ENCODE results near the gene RSRC1. TPM values are rescaled to one million over a fixed set of nuclear protein-coding genes. Genes with fewer than 3 reads are reported as not detected.
"Not testable (repeated sequence)": the region's sequence is repeated elsewhere in the genome, so short reads cannot be mapped to it uniquely, and the experiment has no call there.

Gene RSRC1
- total RNA-seq, 1 donor from 2014 or later = 24.3 TPM

DNA sequence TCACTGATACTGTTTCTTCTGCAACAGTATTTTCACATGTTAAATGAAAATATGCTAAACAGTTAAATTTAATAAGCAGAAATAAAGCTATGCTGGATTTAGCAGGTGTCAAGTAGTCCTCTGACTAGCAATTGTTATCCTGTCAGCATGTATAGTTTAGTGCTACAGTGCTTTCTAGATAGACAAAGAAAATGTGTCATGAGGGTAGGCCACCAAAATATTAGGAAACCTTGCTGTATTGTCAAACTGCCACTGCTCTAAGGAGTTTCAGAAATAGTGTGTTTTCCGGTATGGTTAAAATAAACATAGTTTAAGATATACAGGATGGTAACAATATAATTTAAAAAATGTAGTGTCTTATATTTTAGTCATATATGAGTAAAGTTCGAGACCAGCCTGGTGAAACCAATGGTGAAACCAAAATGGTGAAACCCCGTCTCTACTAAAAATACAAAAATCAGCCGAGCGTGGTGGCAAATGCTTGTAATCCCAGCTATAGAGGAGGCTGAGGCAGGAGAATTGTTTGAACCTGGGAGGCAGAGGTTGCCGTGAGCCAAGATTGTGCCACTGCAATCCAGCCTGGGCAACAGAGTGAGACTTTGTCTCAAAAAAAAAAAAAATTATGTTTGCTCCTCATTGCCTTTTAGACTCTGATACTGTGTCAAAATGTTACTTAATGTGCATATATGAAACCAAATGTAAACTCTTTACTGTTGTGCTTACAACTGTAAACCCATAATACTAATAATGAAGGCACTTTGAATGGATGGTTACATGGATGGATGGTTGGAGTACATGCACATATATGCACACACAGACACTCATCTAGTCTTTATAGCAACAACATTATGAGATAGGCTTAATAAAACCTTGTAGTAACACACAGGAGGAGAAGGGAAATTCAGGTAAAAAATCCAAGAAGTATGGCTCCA is 204.8 kb downstream of the RSRC1 start:
- no peak for DNase-seq (ENCODE audit: low read depth in 2 of 2)

DNA sequence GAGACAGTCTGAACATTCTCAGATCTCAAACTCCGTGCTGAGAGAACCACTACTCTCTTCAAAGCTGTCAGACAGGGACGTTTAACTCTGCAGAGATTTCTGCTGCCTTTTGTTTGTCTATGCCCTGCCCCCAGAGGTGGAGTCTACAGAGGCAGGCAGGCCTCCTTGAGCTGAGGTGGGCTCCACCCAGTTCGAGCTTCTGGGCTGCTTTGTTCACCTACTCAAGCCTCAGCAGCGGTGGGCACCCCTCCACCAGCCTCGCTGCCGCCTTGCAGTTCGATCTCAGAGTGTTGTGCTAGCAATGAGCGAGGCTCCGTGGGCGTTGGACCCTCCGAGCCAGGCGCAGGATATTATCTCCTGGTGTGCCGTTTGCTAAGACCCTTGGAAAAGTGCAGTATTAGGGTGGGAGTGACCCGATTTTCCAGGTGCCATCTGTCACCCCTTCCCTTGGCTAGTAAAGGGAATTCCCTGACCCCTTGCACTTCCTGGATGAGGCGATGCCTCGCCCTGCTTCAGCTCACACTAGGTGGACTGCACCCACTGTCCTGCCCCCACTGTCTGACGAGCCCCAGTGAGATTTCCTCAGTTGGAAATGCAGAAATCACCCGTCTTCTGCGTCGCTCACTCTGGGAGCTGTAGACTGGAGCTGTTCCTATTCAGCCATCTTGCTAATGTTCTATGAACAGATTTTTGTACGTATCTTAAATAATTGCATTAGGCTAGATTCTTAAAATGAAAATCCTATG is 220.0 kb downstream of the RSRC1 start:
- not testable (repeated sequence) for DNase-seq (ENCODE audit: low read depth in 2 of 2)

DNA sequence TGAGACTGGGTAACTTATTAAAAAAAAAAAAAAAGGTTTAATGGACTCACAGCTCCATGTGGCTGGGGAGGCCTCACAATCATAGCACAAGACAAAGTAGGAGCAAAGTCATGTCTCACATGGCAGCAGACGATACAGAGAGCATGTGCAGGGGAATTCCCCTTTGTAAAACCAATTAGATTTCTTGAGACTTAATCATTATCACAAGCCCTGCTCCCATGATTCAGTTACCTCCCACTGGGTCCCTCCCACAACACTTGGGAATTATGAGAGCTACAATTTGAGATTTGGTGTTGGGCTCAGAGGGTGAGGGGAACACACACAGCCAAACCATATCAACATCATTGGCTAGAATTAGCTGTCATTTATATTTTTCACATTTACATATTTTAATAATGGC is 221.0 kb downstream of the RSRC1 start:
- DNase-seq (ENCODE audit: low read depth in 2 of 2) = no peak

DNA sequence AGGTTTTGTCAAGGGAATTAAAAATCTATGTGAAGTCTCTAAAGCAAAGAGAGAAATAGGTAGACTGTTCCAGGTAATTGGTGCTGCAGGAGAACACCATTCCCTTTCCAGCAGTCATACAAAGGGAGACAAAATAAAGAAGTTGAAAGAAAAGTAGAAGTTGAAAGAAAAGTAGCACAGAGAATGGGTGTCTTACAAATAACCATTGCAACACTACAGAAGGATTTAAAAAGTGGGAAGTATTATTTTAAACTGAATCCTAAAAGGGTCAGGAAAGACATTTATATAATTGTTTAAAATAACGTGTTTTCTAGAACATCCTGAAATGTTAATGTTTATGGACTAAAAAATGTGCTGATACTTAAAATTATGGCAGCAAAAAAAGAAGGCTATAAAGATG is 223.8 kb downstream of the RSRC1 start:
- no peak for DNase-seq (ENCODE audit: low read depth in 2 of 2)

DNA sequence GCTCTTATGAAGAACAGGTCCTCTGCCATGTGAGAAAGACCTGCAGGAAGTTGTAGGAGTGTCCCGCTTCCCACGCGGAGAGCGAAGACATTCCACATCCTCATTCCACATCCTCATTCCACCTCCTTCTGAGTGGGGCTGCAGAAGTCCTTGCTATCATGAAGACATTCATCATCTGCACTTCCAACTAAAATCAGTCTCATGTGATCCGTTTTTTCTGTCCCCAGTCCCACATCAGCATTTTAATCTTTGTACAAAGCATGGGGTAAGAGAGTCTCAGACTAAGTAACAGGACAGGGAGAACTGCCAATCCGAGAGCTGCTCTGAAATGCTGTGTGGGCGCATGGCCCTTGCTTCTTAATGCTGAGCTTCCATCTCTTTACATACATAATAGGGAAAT is 227.2 kb downstream of the RSRC1 start:
- no peak for DNase-seq (ENCODE audit: low read depth in 2 of 2)

DNA sequence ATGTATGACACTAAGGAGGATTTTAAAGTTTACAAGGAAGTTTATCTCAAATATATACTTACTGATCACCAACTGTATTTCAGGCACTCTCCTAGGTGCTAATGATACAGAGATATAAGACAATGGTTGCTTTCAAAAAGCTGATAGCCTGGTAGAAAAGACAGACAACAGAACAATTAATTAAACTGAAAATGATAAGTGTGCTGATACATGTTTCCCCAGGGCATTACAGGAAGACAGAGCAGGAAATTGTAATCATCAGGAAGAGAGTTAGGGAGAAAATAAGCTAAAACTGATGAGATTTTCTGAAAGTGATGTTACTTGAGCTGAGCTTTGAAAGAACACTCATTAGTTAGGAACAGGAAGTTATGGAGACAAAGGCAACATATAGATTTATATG is 229.7 kb downstream of the RSRC1 start:
- no peak for DNase-seq (ENCODE audit: low read depth in 2 of 2)

DNA sequence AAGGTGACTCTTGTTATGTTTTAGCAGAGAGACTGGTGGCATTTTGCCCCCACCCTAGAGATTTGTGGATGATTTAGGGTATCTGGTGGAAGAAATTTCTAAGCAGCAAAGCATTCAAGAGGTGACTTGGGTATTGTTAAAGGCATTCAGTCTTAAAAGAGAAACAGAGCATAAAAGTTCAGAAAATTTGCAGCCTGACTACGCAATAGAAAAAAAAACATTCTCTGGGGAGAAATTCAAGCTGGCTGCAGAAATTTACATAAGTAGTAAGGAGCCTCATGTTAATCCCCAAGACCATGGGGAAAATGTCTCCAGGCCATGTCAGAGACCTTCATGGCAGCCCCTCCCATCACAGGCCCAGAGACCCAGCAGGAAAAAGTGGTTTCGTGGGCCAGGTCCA is 231.1 kb downstream of the RSRC1 start:
- not testable (repeated sequence) for DNase-seq (ENCODE audit: low read depth in 2 of 2)

DNA sequence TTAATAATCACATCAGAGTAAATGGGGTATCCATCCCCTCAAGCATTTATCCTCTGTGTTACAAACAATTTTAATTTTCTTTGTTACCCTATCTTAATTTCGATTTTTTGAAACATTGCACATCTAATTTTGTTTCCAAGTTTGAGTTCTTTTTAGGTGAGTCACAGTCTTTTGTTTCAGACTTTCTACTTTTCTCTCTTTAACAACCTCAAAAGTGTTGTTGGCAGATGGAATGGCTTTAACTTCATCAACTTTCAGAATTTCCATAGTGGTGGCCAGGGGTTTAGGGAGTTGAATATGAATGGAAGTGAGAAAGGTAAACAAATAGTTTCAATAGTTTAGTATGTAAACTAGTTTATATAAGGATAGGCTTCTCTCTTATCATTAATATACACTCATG is 238.1 kb downstream of the RSRC1 start:
- DNase-seq (ENCODE audit: low read depth in 2 of 2) = no peak

DNA sequence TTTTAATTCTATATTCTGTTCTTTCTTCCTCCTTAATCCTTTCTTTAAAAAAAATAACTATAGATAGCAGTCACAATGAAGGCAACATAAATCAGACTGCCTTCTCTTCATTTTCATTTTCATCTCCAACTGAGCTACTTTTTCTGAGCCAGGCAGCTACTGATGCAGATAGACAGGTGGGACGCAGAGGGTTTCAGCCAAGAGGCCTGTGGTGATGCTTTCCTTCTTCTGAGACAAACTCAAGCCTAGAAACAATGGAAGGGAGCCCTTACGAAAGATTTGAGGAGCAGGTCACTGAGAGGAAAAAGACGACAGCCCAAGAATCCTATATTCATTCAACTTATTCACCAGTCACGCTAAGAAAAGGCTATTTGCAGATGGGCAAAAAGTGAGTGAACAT is 241.1 kb downstream of the RSRC1 start:
- DNase-seq (ENCODE audit: low read depth in 2 of 2) = no peak

DNA sequence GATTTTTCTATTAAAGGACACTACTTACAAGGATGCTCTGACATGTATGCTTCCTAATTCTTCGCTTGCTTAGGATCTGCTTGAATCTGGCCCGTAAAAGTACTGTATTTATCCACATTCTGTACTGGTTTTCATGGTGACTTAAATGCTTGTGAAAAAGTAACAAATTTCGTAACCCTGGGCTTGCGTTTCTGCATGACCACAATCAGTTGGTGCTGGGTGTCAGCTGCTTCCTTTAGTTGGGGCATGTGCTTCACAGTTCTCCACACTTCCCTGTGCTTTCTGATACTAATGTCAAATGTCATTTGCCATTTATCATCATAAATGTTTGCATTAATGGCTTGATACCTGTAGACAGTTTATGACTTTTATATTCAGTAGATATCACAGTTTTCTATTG is 242.7 kb downstream of the RSRC1 start:
- DNase-seq (ENCODE audit: low read depth in 2 of 2) = no peak

DNA sequence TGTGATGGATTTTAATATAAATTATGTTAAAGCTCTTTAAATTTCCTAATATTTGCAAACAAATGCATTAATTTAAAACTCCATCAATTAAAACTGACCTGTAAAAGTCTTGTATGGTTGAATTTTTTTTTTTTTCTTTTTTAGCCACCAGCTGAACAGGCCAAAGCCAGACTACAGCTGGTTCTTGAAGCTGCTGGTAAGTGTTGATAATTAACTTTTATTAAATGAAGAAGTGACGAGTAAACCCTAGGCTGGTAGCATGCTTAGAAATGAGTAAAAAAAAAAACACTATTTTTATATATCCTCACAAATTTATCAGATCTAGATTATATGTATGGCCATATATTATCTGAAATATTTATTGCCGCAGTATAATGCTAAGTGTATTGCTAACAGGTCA is 244.8 kb downstream of the RSRC1 start:
- DNase-seq (ENCODE audit: low read depth in 2 of 2) = no peak

DNA sequence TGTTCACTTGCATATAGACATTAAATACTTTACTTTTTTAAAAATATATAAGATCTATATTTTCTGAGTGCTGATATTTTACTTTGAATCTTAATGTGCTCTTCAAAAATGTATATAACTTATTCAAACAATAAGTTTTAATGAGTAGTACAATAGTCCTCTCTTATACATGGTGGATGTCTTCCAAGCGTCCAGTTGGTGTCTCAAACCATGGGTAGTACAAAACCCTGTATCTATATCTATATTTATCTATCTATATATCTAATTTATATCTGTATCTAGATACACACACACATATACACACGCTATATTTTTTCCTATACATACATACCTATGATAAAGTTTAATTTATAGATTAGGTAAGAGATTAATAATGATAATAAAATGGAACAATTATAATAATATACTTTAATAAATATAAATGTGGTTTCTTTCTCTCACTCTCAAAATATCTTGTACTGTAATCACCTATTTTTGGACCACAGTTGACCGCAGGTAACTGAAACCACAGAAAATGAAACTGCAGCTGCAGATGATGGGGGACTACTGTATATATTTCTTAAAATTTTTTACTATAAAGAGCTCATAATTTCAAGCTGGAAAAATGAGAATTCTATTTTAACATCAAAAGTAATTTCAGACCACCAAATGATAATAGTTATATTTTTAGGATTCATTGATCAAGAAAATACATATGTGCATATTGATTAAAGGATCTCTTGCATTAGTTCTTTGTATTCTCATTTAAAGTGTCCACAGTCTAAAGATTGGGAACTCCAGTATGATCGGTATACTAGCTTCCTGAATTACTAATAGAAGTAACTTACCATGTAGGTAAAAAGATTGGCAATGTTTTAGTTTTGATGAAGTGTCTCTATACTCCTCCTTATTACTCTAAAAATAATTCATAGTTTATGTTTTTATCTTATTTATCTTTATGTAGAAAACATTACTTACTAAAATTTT is 246.0 kb downstream of the RSRC1 start:
- no peak for DNase-seq (ENCODE audit: low read depth in 2 of 2)

DNA sequence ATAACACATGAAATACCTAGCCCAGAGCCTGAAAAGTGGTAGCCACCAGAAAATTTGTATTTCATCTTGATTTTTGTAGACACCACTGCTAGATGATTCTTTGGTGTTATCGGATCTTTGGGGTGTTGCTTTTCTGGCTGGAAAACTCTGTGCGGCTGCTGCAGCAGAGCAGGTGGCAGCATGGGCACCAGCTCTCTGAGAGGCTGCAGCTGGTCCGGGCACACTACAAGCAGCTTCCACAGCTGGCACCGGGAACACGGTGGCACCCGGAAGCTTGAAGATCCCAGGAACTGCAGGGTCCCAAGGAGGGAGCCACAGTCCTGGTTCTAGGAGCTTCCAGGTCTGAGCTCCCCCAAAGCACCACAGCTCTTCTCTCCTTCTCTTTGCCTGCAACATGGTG is 249.4 kb downstream of the RSRC1 start:
- DNase-seq (ENCODE audit: low read depth in 2 of 2) = no peak

DNA sequence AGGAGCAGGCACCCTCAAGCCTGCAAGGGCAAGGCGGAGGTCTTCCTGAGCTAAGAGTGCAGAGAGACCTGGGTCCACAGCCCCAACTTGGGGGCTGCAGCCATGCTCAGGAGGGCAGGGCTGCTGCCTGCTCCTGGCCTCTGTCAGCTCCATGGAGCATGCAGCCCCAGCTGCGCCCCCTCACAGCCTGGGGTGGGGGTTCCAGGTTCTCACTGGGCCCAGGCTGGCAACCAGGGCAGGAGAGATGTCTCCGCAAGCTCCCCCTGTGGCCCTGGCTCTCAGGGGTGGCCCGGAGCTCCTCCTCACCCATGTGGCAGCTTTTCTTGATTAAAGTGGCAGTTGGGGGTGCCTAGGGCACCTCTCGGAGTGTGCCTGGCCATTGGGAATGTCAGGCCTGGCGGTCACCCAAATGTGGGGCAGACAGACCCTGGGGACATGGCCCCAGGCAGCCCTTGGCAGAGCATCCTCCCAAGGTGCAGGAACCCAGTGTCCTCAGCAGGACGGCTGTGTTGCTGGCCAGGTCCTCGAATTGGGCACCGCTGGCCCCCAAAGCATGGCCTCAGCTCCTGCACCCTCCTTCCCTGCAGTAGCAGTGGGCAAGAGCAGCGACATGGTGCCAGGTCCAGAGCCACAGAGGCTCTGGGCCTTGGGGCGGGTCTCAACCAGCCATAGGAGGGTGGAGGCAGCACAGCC is 251.0 kb downstream of the RSRC1 start:
- no peak for DNase-seq (ENCODE audit: low read depth in 2 of 2)

DNA sequence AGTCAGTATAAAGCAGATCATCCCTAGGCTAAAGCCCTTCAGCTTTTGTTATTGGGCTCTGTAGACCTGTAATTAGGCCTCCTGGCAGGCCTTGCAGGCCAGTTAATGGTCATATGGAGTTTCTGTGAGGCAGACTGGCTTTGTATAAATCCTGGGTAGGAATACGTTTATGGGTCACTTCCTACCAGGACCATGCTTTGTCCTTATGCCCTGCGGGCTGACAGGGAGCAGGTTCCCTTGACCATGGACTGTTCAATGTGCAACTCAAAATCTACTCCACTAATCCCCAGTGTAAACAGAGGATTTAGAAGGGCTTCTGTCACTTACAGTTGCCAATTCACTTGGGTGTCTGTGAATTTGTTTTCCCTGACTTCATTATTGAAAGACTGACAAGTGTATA is 258.4 kb downstream of the RSRC1 start:
- no peak for DNase-seq (ENCODE audit: low read depth in 2 of 2)

DNA sequence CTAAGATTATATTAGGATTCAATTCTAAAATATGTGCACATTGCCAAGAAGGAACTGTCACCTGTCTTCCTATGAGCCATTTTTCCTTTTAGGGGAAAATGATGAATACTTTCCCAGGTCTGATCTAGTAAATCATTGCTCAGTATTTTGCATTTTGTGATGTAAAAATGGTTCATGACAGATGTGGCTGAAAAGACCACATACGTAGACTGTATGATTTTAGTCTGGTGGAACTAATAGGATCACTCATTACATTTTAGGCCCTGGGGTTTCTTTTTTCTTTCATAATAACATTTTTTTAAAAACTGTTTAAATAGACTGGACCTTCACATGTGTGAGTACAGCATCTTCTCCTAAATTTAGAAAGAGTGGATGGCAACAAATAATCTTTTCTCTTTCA is 259.4 kb downstream of the RSRC1 start:
- no peak for DNase-seq (ENCODE audit: low read depth in 2 of 2)

DNA sequence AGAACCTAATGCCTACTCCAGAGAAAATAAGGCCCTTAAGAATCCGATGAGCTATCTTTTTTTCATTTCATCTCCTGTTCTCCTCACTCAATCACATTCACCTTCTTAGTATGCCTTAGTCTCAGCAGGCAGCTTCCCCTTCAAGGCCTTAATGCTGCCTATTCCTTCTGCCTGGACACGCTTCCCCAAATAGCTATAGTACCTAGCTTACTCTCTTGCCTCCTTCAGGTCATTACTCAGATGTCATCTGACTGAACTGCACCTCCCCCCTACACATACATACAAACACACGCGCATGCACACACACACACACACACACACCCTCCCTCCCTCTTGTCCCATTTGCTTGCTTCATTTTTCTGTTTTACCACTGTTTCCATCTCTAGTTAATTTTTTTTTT is 269.6 kb downstream of the RSRC1 start:
- no peak for DNase-seq (ENCODE audit: low read depth in 2 of 2)

DNA sequence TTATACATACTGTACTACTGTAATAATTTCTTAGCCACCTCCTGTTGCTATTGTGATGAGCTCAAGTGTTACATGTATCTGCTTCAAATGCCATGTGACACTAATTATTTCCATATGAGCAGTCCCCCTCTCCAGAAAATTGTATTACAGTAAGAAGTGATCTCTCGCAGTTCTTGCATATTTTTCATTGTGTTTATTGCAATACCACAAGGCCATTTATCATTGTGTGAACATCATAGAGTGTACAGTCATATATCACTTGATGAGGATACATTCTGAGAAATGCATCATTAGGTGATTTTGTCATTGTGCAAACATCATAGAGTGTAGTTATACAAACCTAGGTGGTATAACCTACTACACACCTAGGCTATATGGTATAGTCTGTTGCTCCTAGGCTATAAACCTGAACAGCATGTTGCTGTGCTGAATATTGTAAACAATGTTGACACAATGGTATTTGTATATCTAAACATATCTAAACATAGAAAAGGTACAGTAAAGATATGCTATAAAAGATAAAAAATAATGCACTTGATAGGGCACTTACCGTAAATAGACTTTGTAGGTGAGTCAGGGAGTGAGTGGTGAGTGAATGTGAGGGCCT is 271.5 kb downstream of the RSRC1 start:
- DNase-seq (ENCODE audit: low read depth in 2 of 2) = no peak

DNA sequence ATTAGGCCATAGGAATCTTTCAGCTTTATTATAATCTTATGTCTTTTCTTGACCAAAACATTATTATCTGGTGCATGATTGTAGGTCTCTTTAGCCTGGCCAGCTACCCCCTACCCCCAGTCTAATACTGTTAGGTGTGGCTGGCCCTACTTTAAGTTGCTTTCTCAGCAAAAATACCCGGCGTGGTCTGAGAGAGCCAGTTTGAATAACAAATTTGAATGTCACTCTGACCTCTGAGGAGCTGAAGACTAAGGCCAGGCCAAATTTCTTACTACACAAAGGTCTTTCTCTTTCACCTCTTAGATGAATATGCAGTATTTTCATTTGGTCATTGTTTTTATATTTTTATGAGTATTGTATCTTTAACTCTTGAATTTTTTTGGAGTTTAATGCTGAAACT is 272.6 kb downstream of the RSRC1 start:
- DNase-seq (ENCODE audit: low read depth in 2 of 2) = no peak

DNA sequence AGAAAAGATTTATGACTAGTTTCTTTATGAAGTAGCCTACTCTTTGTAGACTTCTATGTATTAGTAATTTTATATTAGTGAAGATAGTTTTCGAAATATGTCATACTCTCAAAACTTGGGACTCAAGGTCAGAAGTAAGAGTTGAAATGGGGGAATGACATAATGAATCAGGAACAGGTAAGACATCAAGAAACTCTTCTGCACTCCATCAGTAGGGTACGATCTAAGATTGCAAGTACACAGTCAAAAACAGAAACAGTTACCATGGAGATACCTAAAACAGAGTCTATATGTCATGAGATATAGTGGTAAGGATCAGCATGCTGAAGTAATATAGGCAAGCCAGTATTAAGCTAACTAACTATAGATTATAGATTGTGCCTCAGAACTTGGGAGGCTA is 274.1 kb downstream of the RSRC1 start:
- no peak for DNase-seq (ENCODE audit: low read depth in 2 of 2)

DNA sequence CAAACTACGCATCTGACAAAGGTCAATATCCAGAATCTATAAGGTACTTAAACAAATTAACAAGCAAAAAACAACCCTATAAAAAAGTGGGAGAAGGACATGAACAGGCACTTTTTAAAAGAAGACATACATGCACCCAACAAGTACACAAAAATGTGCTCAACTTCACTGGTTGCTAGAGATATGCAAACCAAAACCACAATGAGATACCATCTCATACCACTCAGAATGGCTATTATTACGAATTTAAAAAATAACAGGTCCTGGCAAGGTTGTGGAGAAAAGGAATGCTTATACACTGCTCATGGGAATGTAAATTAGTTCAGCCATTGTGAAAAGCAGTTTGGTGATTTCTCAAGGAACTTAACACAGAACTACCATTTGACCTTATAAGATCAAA is 285.5 kb downstream of the RSRC1 start:
- no peak for DNase-seq (ENCODE audit: low read depth in 2 of 2)
